Smooth muscle cell (in vitro differentiated cells): ENCODE measurements around the gene CAPN9. TPM values are rescaled to one million over a fixed set of nuclear protein-coding genes. Genes with fewer than 3 reads are reported as not detected.

Experiments
- DNase-seq: peaks from one replicate; lab custom pipeline; 2025; ENCODE audit not compliant: unreplicated experiment; lab: John Stamatoyannopoulos, UW
- H2AFZ ChIP-seq: fragments of 200-600 bp; sonication (generic); 2 replicates; pipeline ENCODE4 v1.6.0; 2016; ENCODE audit warnings: antibody characterized with exemption, low read depth, mild to moderate bottlenecking
- H3F3A ChIP-seq: fragments of 200-600 bp; sonication (generic); 2 replicates; pipeline ENCODE4 v1.6.0; 2017; ENCODE audit warnings: antibody characterized with exemption, low read depth
- H3K27ac ChIP-seq: fragments of 200-600 bp; sonication (generic); 2 replicates; pipeline ENCODE4 v1.5.1; 2016; ENCODE audit warnings: low read depth, mild to moderate bottlenecking
- H3K27me3 ChIP-seq: fragments of 200-600 bp; sonication (generic); 2 replicates; pipeline ENCODE4 v1.6.1; 2016; ENCODE audit warnings: low read depth, mild to moderate bottlenecking
- H3K36me3 ChIP-seq: fragments of 200-600 bp; sonication (generic); 2 replicates; pipeline ENCODE4 v1.5.1; 2016; ENCODE audit warnings: low read depth
- H3K4me1 ChIP-seq: fragments of 200-600 bp; sonication (generic); 2 replicates; pipeline ENCODE4 v1.5.1; 2016; ENCODE audit warnings: low read depth
- H3K4me2 ChIP-seq: fragments of 200-600 bp; sonication (generic); 2 replicates; pipeline ENCODE4 v1.6.0; 2016; ENCODE audit warnings: mild to moderate bottlenecking
- H3K4me3 ChIP-seq: fragments of 200-600 bp; sonication (generic); 2 replicates; pipeline ENCODE4 v1.5.1; 2016; ENCODE audit warnings: mild to moderate bottlenecking
- H3K79me2 ChIP-seq: fragments of 200-600 bp; sonication (generic); 2 replicates; pipeline ENCODE4 v1.6.0; 2016; ENCODE audit warnings: low read depth, mild to moderate bottlenecking
- H3K9ac ChIP-seq: fragments of 200-600 bp; sonication (generic); 2 replicates; pipeline ENCODE4 v1.6.0; 2016; ENCODE audit warnings: low read depth
- H3K9me3 ChIP-seq: fragments of 200-600 bp; sonication (generic); replicated peaks from 2 replicates; pipeline ENCODE4 v1.5.1; 2016; ENCODE audit warnings: low read depth
- H4K20me1 ChIP-seq: fragments of 200-600 bp; sonication (generic); 2 replicates; pipeline ENCODE4 v1.6.0; 2016; ENCODE audit warnings: low read depth
- WGBS: methylation state at CpG from one replicate; pipeline ENCODE4 v1.1.7; 2016; ENCODE audit warnings: low lambda C conversion rate; 5-methylcytosine and 5-hydroxymethylcytosine counted together
- polyA plus RNA-seq: library from polyadenylated mRNA; unstranded; fragments of >200 nt; fragmentation: Nextera tagmentation; extraction: Ambion mirVana; gene quantifications from 2 replicates; pipeline ENCODE4 v1.2.1, GENCODE V29; 2016
- total RNA-seq: library from RNA; depleted of rRNA; stranded (reverse); fragments of >200 nt; gene quantifications from 2 replicates; pipeline ENCODE4 v1.2.3, GENCODE V29; 2014
- TF ChIP-seq, protein P1 (sequence below): fragments of 200-600 bp; sonication (generic); IDR thresholded peaks from 2 replicates; pipeline ENCODE4 v1.5.1; 2017; ENCODE audit warnings: borderline replicate concordance, mild to moderate bottlenecking, antibody characterized with exemption; ENCODE audit not compliant: insufficient read depth, poor library complexity, severe bottlenecking

Gene CAPN9
- total and polyA plus RNA-seq, 2 experiments from 2014 or later = not detected

- DNase-seq = no peak
- Histone ChIP-seq H3K36me3 (no peaks in the 10 kb centered on the region), H3K27me3 (no peaks in the 10 kb centered on the region), H3K27ac (no peak overlapping the region), H3K9ac (no peak overlapping the region), H3K9me3 (no peaks in the 10 kb centered on the region), H3K4me1 (peaks cover 7% of the 10 kb centered on the region), H3K4me2 (no peak overlapping the region), H3F3A (no peaks in the 10 kb centered on the region), H3K79me2 (no peaks in the 10 kb centered on the region), H4K20me1 (no peaks in the 10 kb centered on the region), H3K4me3 (no peak overlapping the region), H2AFZ (no peak overlapping the region)
- 92% methylated on average over 4 of the region's 4 CpGs for WGBS
- TF ChIP-seq, protein P1, sequence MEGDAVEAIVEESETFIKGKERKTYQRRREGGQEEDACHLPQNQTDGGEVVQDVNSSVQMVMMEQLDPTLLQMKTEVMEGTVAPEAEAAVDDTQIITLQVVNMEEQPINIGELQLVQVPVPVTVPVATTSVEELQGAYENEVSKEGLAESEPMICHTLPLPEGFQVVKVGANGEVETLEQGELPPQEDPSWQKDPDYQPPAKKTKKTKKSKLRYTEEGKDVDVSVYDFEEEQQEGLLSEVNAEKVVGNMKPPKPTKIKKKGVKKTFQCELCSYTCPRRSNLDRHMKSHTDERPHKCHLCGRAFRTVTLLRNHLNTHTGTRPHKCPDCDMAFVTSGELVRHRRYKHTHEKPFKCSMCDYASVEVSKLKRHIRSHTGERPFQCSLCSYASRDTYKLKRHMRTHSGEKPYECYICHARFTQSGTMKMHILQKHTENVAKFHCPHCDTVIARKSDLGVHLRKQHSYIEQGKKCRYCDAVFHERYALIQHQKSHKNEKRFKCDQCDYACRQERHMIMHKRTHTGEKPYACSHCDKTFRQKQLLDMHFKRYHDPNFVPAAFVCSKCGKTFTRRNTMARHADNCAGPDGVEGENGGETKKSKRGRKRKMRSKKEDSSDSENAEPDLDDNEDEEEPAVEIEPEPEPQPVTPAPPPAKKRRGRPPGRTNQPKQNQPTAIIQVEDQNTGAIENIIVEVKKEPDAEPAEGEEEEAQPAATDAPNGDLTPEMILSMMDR = no peak
Measured at GRCh38 chr1:230746617-230747016, 571 bp upstream of the CAPN9 start.

DNA sequence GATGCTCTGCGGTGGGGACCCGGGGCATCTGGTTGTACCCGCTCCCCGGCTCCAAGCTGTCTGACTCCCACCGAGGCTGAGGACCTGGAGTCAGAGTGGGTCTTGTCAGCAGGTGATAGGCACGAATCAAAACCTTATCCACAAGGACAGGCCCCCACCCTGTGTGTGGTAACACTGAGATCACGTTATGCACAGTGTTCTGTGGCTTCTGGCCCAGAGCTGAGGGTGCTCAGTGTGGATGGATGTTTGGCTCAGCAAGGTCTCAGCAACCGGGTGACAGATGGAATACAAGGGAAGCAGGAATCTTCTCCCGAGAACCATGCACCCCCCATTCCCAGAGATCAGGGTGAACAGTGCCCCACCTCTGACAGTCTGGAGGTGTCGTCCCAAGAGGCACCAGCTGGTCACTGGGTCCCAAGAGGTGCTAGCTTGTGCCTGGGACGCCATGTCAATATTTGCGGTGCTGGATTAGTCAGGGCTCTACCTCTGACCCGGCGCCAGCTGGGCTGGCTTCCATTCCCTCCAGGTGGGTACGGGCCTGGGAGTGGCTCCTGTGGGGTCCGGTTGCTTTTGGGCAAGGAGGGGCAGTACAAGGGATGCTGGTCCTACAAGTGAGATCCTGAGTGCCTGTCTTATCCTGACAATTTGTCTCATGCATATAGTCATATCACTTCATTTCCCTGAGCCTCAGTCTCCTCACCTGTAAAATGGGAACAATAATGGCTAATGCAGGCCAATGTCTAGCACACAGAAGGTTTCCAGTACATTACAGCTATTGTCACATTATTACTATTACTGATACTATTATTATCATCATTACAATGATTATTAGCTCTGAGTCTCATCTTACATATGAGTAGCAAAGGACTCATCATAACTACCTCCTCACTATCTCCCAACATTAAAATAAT lies 957 bp downstream of the CAPN9 start:
- TF ChIP-seq, protein P1 = no peak
- 91% methylated on average over 15 of the region's 16 CpGs for WGBS
- no peaks in the 10 kb centered on the region for H3K36me3 ChIP-seq

DNA sequence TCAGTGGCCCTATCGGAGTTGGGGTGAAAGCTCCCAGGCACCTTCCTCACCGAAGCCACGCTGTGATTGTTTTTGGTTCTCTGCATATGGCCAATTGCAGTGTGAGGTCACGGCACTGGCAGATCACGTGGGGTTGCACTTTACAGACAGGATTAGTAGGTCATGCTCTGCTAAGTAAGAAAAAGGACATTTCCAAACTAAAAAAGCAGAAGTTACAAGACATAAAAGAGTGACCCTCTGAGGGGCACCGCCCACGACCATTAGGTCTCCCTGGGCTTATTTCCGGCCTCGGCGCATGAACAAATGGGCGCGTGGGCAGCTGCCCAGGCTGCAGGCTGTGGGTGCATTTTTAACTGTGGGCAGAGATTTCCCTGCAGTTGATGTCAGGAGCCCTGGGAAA lies 2.0 kb downstream of the CAPN9 start:
- Histone ChIP-seq H3K4me3 (no peak overlapping the region), H2AFZ (no peak overlapping the region), H3K36me3 (no peaks in the 10 kb centered on the region), H3K27me3 (no peaks in the 10 kb centered on the region), H4K20me1 (no peaks in the 10 kb centered on the region), H3K4me1 (peaks cover 7% of the 10 kb centered on the region), H3K4me2 (no peak overlapping the region), H3K27ac (no peak overlapping the region), H3K9ac (no peak overlapping the region), H3F3A (no peaks in the 10 kb centered on the region), H3K79me2 (no peaks in the 10 kb centered on the region), H3K9me3 (no peaks in the 10 kb centered on the region)
- 84% methylated on average over 12 of the region's 12 CpGs for WGBS
- DNase-seq = no peak
- TF ChIP-seq, protein P1 = no peak

More for the DNA sequence above, 957 bp downstream of the CAPN9 start:
- Histone ChIP-seq H3K79me2 (no peaks in the 10 kb centered on the region), H3K4me2 (no peak overlapping the region), H3K27me3 (no peaks in the 10 kb centered on the region), H3K27ac (no peak overlapping the region), H3K9ac (no peak overlapping the region), H3K4me1 (peaks cover 7% of the 10 kb centered on the region), H3K4me3 (no peak overlapping the region), H4K20me1 (no peaks in the 10 kb centered on the region), H3F3A (no peaks in the 10 kb centered on the region), H3K9me3 (no peaks in the 10 kb centered on the region), H2AFZ (no peak overlapping the region)
- no peak for DNase-seq
